ENCODE measurements around the gene MRPS24.
"Not testable (repeated sequence)": the region's sequence is repeated elsewhere in the genome, so short reads cannot be mapped to it uniquely, and the experiment has no call there.

- not testable (repeated sequence) for TF ChIP-seq PAX8 (CRISPR knock-in tag; IDR thresholded peaks at IDR 0.05; ENCODE audit: borderline replicate concordance); SMAD3 (CRISPR knock-in tag; IDR thresholded peaks at IDR 0.05); ZFAT (CRISPR knock-in tag; conservative IDR thresholded peaks at IDR 0.05); FOXA3 (CRISPR knock-in tag; IDR thresholded peaks at IDR 0.05); FOXA1 (IDR thresholded peaks at IDR 0.05); FOXA1 (CRISPR knock-in tag; IDR thresholded peaks at IDR 0.05); CREB3 (CRISPR knock-in tag; IDR thresholded peaks at IDR 0.05); ZNF274 (CRISPR knock-in tag; IDR thresholded peaks at IDR 0.05); REST (IDR thresholded peaks at IDR 0.05; ENCODE audit: borderline replicate concordance in 1 of 2, low read depth in 1 of 2, low read length in 2 of 2); ZNF335 (CRISPR knock-in tag; IDR thresholded peaks at IDR 0.05); KDM2A (CRISPR knock-in tag; IDR thresholded peaks at IDR 0.05; ENCODE audit: borderline replicate concordance, low read depth)
- TF ChIP-seq, protein P1, sequence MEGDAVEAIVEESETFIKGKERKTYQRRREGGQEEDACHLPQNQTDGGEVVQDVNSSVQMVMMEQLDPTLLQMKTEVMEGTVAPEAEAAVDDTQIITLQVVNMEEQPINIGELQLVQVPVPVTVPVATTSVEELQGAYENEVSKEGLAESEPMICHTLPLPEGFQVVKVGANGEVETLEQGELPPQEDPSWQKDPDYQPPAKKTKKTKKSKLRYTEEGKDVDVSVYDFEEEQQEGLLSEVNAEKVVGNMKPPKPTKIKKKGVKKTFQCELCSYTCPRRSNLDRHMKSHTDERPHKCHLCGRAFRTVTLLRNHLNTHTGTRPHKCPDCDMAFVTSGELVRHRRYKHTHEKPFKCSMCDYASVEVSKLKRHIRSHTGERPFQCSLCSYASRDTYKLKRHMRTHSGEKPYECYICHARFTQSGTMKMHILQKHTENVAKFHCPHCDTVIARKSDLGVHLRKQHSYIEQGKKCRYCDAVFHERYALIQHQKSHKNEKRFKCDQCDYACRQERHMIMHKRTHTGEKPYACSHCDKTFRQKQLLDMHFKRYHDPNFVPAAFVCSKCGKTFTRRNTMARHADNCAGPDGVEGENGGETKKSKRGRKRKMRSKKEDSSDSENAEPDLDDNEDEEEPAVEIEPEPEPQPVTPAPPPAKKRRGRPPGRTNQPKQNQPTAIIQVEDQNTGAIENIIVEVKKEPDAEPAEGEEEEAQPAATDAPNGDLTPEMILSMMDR (CRISPR knock-in tag; IDR thresholded peaks at IDR 0.05): not testable (repeated sequence)
- TF ChIP-seq, protein P2, sequence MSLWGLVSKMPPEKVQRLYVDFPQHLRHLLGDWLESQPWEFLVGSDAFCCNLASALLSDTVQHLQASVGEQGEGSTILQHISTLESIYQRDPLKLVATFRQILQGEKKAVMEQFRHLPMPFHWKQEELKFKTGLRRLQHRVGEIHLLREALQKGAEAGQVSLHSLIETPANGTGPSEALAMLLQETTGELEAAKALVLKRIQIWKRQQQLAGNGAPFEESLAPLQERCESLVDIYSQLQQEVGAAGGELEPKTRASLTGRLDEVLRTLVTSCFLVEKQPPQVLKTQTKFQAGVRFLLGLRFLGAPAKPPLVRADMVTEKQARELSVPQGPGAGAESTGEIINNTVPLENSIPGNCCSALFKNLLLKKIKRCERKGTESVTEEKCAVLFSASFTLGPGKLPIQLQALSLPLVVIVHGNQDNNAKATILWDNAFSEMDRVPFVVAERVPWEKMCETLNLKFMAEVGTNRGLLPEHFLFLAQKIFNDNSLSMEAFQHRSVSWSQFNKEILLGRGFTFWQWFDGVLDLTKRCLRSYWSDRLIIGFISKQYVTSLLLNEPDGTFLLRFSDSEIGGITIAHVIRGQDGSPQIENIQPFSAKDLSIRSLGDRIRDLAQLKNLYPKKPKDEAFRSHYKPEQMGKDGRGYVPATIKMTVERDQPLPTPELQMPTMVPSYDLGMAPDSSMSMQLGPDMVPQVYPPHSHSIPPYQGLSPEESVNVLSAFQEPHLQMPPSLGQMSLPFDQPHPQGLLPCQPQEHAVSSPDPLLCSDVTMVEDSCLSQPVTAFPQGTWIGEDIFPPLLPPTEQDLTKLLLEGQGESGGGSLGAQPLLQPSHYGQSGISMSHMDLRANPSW (CRISPR knock-in tag; IDR thresholded peaks at IDR 0.05; ENCODE audit: borderline replicate concordance): not testable (repeated sequence)
- TF ChIP-seq, protein P3, sequence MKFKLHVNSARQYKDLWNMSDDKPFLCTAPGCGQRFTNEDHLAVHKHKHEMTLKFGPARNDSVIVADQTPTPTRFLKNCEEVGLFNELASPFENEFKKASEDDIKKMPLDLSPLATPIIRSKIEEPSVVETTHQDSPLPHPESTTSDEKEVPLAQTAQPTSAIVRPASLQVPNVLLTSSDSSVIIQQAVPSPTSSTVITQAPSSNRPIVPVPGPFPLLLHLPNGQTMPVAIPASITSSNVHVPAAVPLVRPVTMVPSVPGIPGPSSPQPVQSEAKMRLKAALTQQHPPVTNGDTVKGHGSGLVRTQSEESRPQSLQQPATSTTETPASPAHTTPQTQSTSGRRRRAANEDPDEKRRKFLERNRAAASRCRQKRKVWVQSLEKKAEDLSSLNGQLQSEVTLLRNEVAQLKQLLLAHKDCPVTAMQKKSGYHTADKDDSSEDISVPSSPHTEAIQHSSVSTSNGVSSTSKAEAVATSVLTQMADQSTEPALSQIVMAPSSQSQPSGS (CRISPR knock-in tag; IDR thresholded peaks at IDR 0.05): not testable (repeated sequence)
Observed at GRCh38 chr7:43830917-43831316, 38.4 kb downstream of the MRPS24 start.

Measured in HepG2 (cell line).